ENCODE results near the gene NPSR1.

Gene NPSR1

DNA sequence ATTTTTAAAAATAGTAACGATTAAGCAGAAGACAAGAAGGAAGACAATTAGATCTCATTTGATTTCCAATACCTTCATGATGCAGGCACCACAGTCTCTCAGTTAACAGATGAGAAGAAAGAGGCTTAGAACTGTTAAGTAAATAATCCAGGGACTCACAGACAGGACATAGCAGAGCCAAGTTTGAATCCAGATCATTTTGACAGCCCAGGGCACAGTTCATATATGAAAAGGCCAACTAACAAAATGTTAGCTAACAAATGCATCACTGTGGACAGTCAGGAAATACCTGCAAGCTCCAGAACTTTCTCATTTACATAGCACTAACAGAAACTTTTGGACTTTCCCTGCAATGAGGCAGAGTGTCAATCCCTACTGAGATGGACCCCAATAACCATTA is 4.2 kb upstream of the NPSR1 start:
- no peaks in the 10 kb centered on the region for H4K20me1 ChIP-seq (ENCODE audit: control insufficient read depth, insufficient read depth, low read depth, low read length)
- H3K4me3 ChIP-seq (ENCODE audit: low read length) = no peak overlapping the region
- H3K9me2 ChIP-seq (replicated peaks; ENCODE audit: control insufficient read depth, low read length) = no peaks in the 10 kb centered on the region
- no peaks in the 10 kb centered on the region for H3K27me3 ChIP-seq (ENCODE audit: control insufficient read depth, low read length)
- H3K79me2 ChIP-seq (ENCODE audit: control insufficient read depth, low read length) = no peaks in the 10 kb centered on the region
- TF ChIP-seq EZH2phosphoT487 (IDR thresholded peaks at IDR 0.05; ENCODE audit: borderline replicate concordance, low read length) = no peak
- TF ChIP-seq, protein P1, sequence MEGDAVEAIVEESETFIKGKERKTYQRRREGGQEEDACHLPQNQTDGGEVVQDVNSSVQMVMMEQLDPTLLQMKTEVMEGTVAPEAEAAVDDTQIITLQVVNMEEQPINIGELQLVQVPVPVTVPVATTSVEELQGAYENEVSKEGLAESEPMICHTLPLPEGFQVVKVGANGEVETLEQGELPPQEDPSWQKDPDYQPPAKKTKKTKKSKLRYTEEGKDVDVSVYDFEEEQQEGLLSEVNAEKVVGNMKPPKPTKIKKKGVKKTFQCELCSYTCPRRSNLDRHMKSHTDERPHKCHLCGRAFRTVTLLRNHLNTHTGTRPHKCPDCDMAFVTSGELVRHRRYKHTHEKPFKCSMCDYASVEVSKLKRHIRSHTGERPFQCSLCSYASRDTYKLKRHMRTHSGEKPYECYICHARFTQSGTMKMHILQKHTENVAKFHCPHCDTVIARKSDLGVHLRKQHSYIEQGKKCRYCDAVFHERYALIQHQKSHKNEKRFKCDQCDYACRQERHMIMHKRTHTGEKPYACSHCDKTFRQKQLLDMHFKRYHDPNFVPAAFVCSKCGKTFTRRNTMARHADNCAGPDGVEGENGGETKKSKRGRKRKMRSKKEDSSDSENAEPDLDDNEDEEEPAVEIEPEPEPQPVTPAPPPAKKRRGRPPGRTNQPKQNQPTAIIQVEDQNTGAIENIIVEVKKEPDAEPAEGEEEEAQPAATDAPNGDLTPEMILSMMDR (IDR thresholded peaks at IDR 0.05; ENCODE audit: low read depth, low read length, poor library complexity, severe bottlenecking) = no peak
- no peak overlapping the region for H3K27ac ChIP-seq (ENCODE audit: low read depth, low read length)
- H3K4me1 ChIP-seq (ENCODE audit: control insufficient read depth, low read length) = no peaks in the 10 kb centered on the region
- H3K4me2 ChIP-seq (ENCODE audit: low read length) = no peak overlapping the region
- no peaks in the 10 kb centered on the region for H3F3A ChIP-seq (ENCODE audit: control insufficient read depth, insufficient read depth)
- H3K36me3 ChIP-seq (ENCODE audit: control insufficient read depth, low read length) = no peaks in the 10 kb centered on the region
- no peaks in the 10 kb centered on the region for H3K9me3 ChIP-seq (ENCODE audit: control insufficient read depth, insufficient read depth, low read length)

DNA sequence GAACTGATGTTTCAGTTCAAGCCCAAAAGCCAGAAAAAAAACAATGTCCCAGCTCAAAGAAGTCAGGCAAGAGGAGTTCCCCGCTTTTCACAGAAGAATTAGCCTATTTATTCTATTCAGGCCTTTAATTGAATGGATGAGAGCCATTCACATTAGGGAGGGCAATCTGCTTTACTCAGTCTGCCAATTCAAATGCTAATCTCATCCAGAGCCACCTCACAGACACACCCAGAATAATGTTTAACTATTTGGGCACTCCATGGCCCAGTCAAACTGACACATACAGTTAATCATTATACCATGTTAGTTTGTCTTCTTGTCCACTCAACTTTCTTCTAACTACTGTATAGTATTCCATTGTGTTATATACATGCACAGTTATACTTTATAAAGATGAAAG is 2.6 kb upstream of the NPSR1 start:
- no peaks in the 10 kb centered on the region for H3K9me3 ChIP-seq (ENCODE audit: control insufficient read depth, insufficient read depth, low read length)
- H3K36me3 ChIP-seq (ENCODE audit: control insufficient read depth, low read length) = no peaks in the 10 kb centered on the region
- no peaks in the 10 kb centered on the region for H3K79me2 ChIP-seq (ENCODE audit: control insufficient read depth, low read length)
- no peaks in the 10 kb centered on the region for H3F3A ChIP-seq (ENCODE audit: control insufficient read depth, insufficient read depth)
- H3K9me2 ChIP-seq (replicated peaks; ENCODE audit: control insufficient read depth, low read length) = no peaks in the 10 kb centered on the region
- no peaks in the 10 kb centered on the region for H4K20me1 ChIP-seq (ENCODE audit: control insufficient read depth, insufficient read depth, low read depth, low read length)
- H3K27me3 ChIP-seq (ENCODE audit: control insufficient read depth, low read length) = no peaks in the 10 kb centered on the region
- TF ChIP-seq EZH2phosphoT487 (IDR thresholded peaks at IDR 0.05; ENCODE audit: borderline replicate concordance, low read length) = no peak
- TF ChIP-seq, protein P1 (IDR thresholded peaks at IDR 0.05; ENCODE audit: low read depth, low read length, poor library complexity, severe bottlenecking) = no peak
- no peaks in the 10 kb centered on the region for H3K4me1 ChIP-seq (ENCODE audit: control insufficient read depth, low read length)
- no peak overlapping the region for H3K27ac ChIP-seq (ENCODE audit: low read depth, low read length)
- H3K4me3 ChIP-seq (ENCODE audit: low read length) = no peak overlapping the region
- H3K4me2 ChIP-seq (ENCODE audit: low read length) = no peak overlapping the region

DNA sequence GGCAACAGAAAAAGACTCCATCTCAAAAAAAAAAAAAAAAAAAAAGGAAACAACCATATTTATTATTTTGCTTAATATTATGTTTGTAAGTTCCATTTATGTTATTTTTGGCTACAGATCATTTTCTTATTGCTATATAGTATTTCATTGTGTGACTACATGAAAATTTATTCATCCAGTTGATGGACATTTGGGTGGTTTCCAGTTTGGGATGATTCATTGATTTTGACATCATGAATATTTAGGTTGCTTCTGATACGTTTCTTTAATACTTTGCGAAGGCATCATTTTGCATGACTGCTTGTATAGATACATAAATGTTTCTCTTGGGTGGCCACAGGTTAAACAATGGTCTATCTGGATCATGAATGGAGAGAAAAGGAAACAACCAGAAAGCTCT is 2.0 kb upstream of the NPSR1 start:
- Histone ChIP-seq H3K9me2 (replicated peaks; ENCODE audit: control insufficient read depth, low read length) (no peaks in the 10 kb centered on the region), H3K27me3 (ENCODE audit: control insufficient read depth, low read length) (no peaks in the 10 kb centered on the region), H3K4me3 (ENCODE audit: low read length) (no peak overlapping the region), H3K27ac (ENCODE audit: low read depth, low read length) (no peak overlapping the region), H3K9me3 (ENCODE audit: control insufficient read depth, insufficient read depth, low read length) (no peaks in the 10 kb centered on the region), H3F3A (ENCODE audit: control insufficient read depth, insufficient read depth) (no peaks in the 10 kb centered on the region), H4K20me1 (ENCODE audit: control insufficient read depth, insufficient read depth, low read depth, low read length) (no peaks in the 10 kb centered on the region), H3K4me1 (ENCODE audit: control insufficient read depth, low read length) (no peaks in the 10 kb centered on the region), H3K4me2 (ENCODE audit: low read length) (no peak overlapping the region), H3K79me2 (ENCODE audit: control insufficient read depth, low read length) (no peaks in the 10 kb centered on the region), H3K36me3 (ENCODE audit: control insufficient read depth, low read length) (no peaks in the 10 kb centered on the region)
- TF ChIP-seq EZH2phosphoT487 (IDR thresholded peaks at IDR 0.05; ENCODE audit: borderline replicate concordance, low read length) = no peak
- TF ChIP-seq, protein P1 (IDR thresholded peaks at IDR 0.05; ENCODE audit: low read depth, low read length, poor library complexity, severe bottlenecking) = no peak

Measured in DOHH2 (cell line).